Measurements from ENCODE around the gene ME3.

GRCh38 chr11:86442827-86443226 lies 229.6 kb downstream of the ME3 start:
- TF ChIP-seq CTCF (IDR thresholded peaks at IDR 0.05) (no peak), EZH2 (IDR thresholded peaks at IDR 0.05; ENCODE audit: borderline replicate concordance, insufficient read depth, low read depth, low read length, poor library complexity, severe bottlenecking) (no peak)
